Medulla oblongata (tissue), 1 donor: ENCODE results near the gene CRACR2B.
A peak's percentile ranks its signal among the peaks of the same experiment; 100 is the strongest.

Experiments used
- DNase-seq: peaks from one replicate; pipeline ENCODE4 v3.0.0-alpha.2; 2015; ENCODE audit errors: extremely low spot score

Gene CRACR2B

GRCh38 chr11:827897-828192, at the start of gene CRACR2B:
CRACR2B (plus strand) TSS chr11:827919; CDS start chr11:828608, 689 bp downstream.
- DNase-seq = no peak

- DNase-seq = no peak
Observed at GRCh38 chr11:778976-779954, 48.5 kb upstream of the CRACR2B start.

- DNase-seq = no peak
Observed at GRCh38 chr11:779955-780532, 47.7 kb upstream of the CRACR2B start.

- DNase-seq = no peak
Observed at GRCh38 chr11:782264-783174, 45.2 kb upstream of the CRACR2B start.

- peak; percentile 81 for DNase-seq
Observed at GRCh38 chr11:783581-784015, 44.1 kb upstream of the CRACR2B start.

- no peak for DNase-seq
Observed at GRCh38 chr11:786235-787083, 41.3 kb upstream of the CRACR2B start.

- DNase-seq = no peak
Observed at GRCh38 chr11:787084-787675, 40.5 kb upstream of the CRACR2B start.

GRCh38 chr11:788009-788640, 39.6 kb upstream of the CRACR2B start:
- DNase-seq = no peak

- DNase-seq = no peak
Observed at GRCh38 chr11:788953-789940, 38.5 kb upstream of the CRACR2B start.

- peak; percentile 66 for DNase-seq
Observed at GRCh38 chr11:789943-790342, 37.8 kb upstream of the CRACR2B start, which contains the start of gene CEND1. CEND1 (minus strand) TSS chr11:790090; CDS start chr11:788576, 1,514 bp downstream.

- no peak for DNase-seq
Observed at GRCh38 chr11:790721-791564, 36.8 kb upstream of the CRACR2B start.

- no peak for DNase-seq
Observed at GRCh38 chr11:791658-792534, 35.8 kb upstream of the CRACR2B start.

GRCh38 chr11:792535-792821, 35.2 kb upstream of the CRACR2B start:
- DNase-seq = no peak

- DNase-seq = no peak
Observed at GRCh38 chr11:792873-793272, 34.8 kb upstream of the CRACR2B start.

- DNase-seq = no peak
Observed at GRCh38 chr11:793556-793955, 34.2 kb upstream of the CRACR2B start.

GRCh38 chr11:794013-794765, 33.5 kb upstream of the CRACR2B start:
- DNase-seq = no peak
